CD4-positive, alpha-beta T cell treated with Interleukin-12 subunit alpha and Interleukin-12 subunit beta, for 1 hour (primary cell): ENCODE measurements around the gene SARNP.
"Not testable (repeated sequence)": the region's sequence is repeated elsewhere in the genome, so short reads cannot be mapped to it uniquely, and the experiment has no call there.

Source experiments
- DNase-seq: peaks from one replicate; pipeline ENCODE4 v3.0.0-alpha.2; 2020

SARNP gene

GRCh38 chr12:55838361-55838760 lies 20.8 kb upstream of the SARNP start:
- no peak for DNase-seq

GRCh38 chr12:55834400-55834799 lies 16.9 kb upstream of the SARNP start:
- not testable (repeated sequence) for DNase-seq

DNA sequence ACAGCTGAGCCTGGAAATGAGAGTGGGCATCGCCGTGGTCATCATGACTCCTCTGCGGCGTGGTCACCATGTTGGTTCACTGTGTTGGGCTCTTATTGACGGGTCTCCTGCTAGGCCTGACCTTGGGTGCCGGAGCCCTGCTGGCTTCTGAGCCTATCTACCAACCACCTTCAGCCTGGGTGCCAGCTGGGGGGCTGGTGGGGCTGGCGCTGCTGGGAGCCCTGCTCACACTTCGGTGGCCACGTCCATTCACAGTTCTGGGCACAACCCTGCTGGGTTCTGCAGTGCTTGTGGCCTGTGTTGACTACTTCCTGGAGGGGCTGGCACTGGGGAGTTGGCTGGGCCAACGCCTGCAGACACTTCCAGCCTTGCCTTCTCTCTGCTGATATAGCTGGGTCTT lies 15.5 kb upstream of the SARNP start:
- DNase-seq, result no peak

DNA sequence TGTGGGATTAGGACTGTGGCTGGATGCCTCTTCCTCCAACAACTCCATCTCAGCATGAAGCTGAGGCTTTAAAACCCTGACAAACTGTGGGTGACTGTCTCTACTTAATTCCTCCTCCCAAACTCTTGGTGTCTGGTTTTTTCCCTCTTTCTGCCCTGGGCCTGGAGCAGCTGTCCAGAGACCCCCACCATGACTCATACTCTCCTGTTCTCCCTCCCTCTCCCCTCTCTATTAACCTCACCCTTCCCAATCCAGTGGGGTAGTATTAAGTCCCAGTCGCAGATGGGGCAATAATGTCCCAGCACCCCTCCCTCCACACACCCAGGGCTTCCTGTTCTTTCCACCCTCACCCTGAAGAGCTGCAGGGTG lies 13.9 kb upstream of the SARNP start:
- no peak for DNase-seq

GRCh38 chr12:55830601-55831446 lies 13.3 kb upstream of the SARNP start:
- DNase-seq, result peak; percentile 65

- peak; percentile 26 for DNase-seq
Measured at GRCh38 chr12:55829967-55830600, 12.6 kb upstream of the SARNP start.

GRCh38 chr12:55828357-55828756 lies 10.8 kb upstream of the SARNP start:
- DNase-seq, result no peak

GRCh38 chr12:55827806-55828205 lies 10.3 kb upstream of the SARNP start:
- DNase-seq, result no peak

DNA sequence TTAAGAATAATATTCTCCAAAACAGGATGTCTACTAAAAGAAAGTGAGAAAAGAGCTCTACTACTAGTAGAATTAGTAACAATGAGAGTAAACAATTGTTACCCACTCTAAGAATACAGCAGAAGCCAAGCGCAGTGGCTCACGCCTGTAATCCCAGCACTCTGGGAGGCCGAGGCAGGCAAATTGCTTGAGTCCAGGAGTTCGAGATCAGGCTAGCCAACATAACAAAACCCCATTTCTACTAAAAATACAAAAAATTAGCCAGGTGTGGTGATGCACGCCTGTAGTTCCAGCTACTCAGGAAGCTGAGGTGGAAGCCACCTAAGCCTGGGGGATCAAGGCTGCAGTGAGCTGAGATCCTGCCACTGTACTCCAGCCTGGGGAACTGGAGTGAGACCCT lies 7.2 kb upstream of the SARNP start:
- DNase-seq, result no peak

DNA sequence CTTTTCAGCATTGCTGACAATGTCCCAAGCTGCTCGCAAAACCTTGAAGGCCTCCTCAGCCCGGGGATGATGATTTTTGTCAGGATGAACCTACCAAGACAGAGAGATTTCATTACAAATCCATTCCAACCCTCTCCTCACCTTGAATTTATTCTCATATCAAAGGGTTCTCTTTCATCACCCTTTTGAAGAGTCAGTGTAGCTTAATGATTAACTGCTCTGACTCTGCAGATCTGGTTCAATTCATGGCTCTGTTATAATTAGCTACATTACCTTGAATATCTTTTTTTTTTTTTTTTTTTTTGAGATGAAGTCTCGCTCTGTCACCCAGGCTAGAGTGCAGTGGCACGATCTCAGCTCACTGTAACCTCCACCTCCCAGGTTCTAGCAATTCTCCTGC lies 5.9 kb upstream of the SARNP start:
- DNase-seq, result no peak

GRCh38 chr12:55822228-55822627 lies 4.7 kb upstream of the SARNP start:
- no peak for DNase-seq

DNA sequence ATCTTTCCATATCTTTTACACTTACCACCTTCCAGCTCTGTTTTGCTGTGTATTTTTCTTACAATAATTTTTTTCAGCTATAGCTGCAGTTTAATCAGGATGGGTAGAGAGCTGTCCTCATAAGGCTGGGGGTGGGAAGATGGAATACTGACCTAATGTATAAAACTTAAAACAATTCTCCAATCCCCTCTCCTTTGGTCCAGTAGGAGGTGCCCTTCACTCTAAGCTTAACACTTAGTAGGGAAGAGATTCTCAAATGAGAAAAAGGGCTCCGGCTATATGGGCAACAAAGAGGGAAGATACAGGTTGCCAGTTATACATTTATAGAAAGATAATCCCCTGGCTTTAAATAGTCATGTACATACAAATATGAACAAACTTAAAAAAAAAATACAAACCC lies 3.2 kb upstream of the SARNP start:
- no peak for DNase-seq

DNA sequence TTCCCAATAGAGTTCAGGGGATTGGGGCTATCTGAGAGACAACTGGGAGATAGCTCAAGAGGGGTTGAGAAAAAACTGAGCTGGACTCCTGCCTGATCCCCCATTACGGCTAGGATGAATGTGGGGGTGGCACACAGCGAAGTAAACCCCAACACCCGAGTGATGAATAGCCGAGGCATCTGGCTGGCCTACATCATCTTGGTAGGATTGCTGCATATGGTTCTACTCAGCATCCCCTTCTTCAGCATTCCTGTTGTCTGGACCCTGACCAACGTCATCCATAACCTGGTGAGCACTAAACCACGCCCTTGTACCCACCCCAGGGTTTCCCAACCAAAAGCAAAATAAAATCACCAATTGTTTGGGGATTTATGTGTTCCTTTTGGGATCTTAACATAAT lies 1.4 kb upstream of the SARNP start:
- DNase-seq, result no peak

- no peak for DNase-seq
Measured at GRCh38 chr12:55818140-55818728, 710 bp upstream of the SARNP start.

DNA sequence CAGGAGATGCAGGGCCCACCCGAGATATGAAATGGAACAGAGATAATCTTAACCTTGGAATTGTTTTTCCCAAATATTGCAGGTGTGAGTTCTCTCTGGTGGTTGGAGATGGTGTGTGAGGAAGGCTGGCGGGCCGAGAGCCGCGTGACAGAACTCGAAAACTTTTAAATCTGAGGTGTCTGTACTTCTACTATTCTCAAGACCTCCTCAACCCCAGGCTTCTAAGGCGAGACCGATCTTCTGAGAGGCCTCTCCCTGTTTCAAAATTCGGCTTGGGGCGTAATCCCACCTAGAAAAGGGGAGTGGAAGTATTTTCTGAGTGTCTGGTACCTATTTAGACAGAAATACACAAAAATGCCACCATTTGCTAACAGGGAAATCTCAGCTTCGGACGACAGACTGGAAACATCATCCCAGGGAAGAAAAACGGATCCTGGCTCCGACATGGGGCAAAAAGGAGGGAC lies 611 bp downstream of the SARNP start:
- DNase-seq, result no peak

DNA sequence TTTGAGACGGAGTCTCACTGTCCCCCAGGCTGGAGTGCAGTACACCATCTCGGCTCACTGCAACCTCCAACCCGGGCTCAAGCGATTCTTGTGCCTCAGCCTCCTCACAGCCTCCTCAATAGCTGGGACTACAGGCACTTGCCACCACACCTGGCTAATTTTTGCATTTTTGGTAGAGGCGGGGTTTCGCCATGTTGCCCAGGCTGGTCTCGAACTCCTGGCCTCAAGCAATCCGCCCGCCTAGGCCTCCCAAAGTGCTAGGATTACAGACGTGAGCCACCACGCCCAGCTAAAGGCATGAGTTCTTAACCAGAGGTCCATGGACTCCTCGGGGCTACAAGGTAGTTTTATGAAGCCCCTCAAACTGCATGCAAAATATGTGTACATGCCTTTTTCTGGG lies 2.1 kb downstream of the SARNP start:
- DNase-seq, result no peak

DNA sequence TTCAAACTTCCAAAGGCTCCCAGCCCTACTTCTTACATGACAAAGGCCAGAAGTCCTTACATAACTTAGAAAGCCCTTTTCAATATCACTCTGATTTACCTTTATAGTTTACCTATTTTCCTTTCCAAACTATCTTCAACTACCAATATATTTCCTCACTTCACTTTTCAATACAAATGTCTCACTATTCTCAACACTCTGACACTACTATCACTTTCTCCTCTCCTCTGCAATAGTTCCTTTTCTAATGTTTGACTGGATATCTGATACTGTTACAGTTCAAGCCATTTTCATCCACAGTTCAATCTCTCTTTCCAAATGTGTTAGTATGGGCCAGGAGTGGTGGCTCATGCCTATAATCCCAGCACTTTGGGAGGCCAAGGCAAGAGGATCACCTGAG lies 3.3 kb downstream of the SARNP start:
- no peak for DNase-seq

- no peak for DNase-seq
Measured at GRCh38 chr12:55812088-55812487, 5.4 kb downstream of the SARNP start.

- DNase-seq, result no peak
Measured at GRCh38 chr12:55809274-55809673, 8.2 kb downstream of the SARNP start.

GRCh38 chr12:55806982-55807381 lies 10.5 kb downstream of the SARNP start:
- DNase-seq, result no peak

DNA sequence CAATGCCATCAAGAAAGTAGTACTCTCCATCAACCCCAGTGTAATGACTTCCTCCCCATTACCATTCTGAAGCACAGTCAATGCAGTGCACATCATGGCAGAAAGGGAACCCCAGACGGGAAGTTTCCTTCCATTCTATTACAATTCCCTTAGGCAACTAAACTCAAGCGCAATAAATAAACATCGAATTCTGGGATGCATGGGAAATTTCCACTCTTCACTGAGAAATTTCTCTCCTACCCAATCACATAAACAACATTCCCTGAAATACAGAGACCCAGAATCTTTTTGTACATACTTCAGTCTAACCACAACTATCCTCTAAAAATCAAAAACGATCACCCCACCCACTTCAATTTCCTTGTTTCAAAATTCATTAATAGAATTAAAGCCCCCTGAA lies 20.0 kb downstream of the SARNP start:
- no peak for DNase-seq

DNA sequence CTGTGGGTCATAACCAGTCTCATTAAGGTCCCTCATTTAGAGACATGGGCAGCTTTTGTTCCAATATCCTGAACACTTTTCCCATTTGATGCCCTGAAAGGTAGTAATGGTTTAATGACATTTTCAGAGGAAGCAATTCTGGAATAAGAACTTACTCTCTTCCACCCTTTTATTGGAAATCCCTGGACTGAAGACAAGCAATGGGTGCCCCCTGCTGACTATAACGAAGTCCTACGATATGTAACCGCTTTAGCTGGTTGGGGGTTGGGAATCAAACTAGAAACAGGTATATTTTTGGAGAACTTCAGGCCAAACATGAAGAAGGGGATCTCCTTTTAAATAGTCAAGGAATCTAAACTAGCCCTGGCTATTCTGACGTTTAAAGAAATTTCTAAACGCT lies 20.5 kb downstream of the SARNP start:
- DNase-seq, result peak; percentile 34

GRCh38 chr12:55795950-55796349 lies 21.6 kb downstream of the SARNP start:
- no peak for DNase-seq

DNA sequence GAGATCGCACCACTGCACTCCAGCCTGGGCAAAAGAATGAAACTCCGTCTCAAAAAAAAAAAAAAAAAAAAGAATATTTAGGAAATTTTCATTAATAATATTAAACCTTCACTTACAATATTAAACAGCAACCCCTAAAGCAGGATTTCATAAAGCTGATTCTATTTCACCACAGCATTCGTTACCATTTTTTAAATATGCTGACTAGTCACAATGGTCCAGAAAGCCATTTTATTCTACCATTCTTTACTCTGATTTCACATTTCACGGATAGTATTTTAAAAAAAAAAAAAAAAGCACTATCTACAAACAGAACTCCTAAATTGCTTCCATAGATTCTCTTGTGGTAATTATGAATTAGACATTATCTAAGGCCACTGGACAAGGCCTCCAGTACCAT lies 27.6 kb downstream of the SARNP start:
- no peak for DNase-seq
